GM21447 (cell line): Measurements from ENCODE around the gene LINGO3.
"Not testable (repeated sequence)": the region's sequence is repeated elsewhere in the genome, so short reads cannot be mapped to it uniquely, and the experiment has no call there.

ENCODE experiments used
- ATAC-seq: cut with Tn5 transposase; IDR thresholded peaks from one replicate; pipeline ENCODE4 v1.9.1; 2021; ENCODE audit not compliant: unreplicated experiment

Gene LINGO3

DNA sequence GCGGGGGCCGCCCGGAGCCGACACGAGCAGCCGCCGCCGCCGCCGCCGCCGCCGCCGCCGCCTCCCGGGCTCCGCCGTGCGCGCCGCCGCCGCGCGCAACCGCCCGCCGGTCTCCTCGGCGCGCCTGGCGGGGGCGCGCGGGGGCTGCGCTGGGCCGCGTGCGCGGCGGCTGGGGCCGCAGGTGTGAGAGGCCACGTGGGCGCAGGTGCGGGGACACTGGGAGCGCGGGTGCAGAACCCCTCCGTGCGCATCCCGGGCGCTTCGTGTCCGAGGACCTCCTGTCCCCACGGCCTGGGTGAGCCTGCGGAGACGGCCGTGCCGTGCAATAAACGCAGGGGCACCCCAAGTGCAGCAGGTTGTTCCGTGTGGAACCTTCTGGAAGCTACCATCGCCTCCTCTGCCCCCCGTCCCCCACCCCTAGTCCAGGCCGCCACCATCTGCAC lies at the start of gene LINGO3:
LINGO3 (minus strand) TSS at position 41 of the 443 bp plus-strand sequence. CDS start 16,378 bp downstream, outside the sequence.
- no peak for ATAC-seq

DNA sequence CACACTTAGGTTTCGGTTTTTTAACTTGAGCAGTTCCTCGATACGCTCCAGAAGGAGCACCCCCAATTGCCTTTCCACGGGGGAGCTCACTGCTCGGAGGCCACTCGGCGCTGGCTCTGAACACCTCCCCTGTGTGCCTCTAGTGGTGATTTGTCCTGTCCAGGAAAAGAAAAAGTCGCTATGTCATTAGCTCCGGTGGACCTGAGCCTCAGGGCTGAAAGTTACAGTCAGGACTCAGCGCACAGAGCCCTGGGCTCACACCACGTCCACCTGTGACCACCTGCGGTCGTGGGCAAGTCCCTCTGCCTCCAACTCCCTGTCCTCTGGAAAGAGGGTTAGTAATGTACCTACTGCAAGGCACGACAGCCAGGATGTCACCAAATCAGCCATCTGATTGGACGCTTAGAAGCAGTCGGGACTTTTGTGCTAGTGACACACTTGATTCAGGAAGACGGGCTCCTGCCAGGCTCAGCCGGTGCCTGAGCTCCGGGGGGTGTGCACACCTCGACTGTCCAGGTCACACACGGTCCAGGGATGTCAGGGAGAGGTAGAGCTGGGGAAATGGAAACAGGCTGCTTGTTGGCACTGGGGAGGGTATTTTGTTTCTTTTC lies 48.2 kb upstream of the LINGO3 start:
- no peak for ATAC-seq

DNA sequence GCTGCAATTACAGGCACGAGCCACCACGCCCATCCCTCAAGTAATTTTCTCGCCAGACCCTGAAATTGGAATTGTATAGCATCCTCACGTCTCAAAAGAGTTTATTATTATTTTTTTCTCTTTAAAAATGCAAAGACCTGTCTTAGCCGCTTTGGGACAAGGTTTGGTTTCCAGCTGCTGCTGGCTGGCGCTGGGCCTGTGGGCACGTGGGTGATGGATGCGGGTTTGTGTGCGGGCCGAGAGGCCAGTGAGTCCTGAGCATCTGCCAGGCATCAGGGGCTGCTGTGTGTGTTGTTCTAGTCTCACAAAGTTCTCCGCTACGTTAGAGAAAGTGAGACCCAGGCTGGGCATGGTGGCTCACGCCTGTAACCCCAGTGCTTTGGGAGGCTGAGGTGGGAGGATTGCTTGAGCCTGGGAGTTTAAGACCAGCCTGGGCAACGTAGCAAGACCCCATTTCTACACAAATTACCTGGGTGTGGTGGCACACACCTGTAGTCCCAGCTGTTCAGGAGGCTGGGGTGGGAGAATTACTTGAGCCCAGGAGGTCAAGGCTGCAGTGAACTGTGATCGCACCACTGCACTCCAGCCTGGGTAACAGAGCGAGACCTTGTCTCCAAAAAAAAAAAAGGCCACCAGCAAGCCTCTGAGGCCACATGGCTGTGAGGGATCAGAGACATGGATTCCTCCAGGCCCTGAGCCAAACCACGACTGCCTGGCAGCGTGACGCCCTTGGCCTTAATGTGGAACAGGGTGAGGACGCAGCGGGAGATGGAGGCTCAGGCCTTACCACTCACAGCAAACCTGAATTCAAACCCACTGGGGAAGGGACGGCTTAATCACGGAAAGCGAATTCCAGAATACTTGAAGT lies 47.4 kb upstream of the LINGO3 start:
- ATAC-seq = no peak

DNA sequence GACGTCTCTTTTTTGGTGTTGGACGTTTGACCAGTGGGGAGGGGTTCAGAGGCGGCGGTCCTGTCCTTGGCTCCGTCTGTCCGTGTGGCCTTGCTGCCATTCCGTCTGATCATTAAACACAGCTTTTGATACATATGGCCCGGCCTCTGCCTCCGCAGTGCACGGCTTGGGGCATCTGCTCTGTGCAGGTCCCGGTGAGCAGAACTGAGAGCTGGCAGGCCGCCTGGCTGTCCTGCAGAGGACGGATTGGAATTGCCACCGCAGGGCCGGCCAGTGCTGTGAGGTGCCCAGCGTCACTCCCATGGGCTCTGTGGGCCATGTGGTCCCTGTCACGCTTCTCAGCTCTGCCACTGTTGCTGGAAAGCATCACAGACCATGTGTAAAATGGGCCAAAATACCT lies 46.7 kb upstream of the LINGO3 start:
- ATAC-seq = no peak

GRCh38 chr19:2353887-2354592 lies 46.1 kb upstream of the LINGO3 start:
- ATAC-seq = no peak

DNA sequence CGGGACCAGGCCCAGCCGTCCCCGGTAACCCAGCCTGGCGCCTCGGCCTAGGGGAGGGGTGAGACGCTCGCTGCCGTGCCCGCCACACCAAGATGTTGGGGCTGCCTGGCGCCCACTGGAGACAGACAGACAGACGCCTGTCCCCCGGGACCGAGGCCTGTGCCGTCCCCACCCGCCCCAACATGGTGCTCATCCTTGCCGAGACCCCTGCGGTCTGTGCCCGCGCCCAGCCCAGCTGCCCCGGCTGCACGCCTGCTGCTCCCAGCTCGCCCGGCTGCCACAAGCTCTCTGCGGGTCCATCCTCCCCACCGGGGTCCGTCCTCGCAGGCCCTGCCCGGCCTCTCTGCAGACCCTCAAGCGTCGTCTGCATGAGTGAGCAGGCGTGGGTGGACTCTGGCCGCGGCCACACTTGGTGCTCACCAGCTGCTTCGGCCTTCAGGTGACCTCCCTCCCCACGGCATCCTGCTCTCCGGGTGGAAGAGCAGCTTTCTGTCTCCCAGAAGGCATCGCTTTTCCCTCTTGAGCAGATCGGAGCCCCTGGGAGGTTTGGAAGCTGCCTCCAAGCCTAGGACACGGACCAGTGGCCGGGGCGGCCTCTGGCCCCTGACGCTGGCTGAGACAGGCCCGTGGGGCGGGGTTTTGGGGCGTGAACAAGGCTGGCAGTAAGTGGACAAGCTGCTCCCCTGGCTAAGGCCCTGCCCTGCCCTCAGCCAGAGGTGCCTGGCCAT lies 45.4 kb upstream of the LINGO3 start:
- ATAC-seq = no peak

- ATAC-seq = no peak
Measured at GRCh38 chr19:2352121-2352520, 44.2 kb upstream of the LINGO3 start.

DNA sequence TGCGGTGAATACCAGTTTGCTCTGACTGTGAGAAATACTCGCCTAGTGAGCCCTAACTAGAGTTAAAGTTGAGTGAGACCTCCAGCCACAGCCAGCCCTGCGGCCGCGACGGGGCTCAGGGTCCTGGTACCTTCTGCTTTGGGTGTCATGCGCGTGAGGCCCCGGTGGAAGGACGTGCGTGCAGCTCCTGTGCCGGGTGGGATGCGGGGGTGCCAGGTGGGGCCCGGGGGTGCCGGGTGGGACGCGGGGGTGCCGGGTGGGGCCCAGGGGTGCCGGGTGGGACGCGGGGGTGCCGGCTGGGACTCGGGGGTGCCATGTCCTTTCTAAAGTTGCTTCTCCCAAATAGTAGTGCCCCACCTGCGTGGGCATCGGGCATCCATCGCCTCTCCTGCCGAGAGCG lies 43.6 kb upstream of the LINGO3 start:
- no peak for ATAC-seq

- no peak for ATAC-seq
Measured at GRCh38 chr19:2350656-2351055, 42.7 kb upstream of the LINGO3 start.

- ATAC-seq = not testable (repeated sequence)
Measured at GRCh38 chr19:2349818-2350217, 41.9 kb upstream of the LINGO3 start.

GRCh38 chr19:2345794-2346663 lies 38.1 kb upstream of the LINGO3 start:
- ATAC-seq = no peak

- no peak for ATAC-seq
Measured at GRCh38 chr19:2345076-2345475, 37.1 kb upstream of the LINGO3 start.

DNA sequence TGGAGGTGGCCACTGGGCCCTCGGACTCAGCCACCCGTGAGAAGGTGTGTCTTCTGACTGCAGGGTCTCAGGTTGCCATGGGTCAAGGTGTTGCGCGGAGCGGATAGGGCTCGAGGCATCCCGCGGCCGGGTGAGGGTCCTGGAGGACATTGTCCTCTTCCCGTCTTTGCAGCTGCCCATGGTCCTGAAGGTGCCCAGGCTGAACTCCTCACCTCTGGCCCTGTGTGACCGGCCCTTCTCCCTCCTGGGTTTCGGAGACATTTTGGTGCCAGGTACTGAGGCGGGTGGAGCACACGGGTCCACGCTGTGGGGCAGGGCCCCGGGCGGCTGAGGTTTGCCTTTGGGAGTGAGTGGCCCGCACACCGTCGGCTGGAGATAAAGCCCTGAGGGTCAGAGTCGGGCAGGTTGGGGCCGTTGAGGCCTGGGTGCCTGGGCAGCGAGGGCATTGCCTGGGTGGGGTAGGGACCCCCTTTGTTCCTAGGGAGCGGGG lies 36.5 kb upstream of the LINGO3 start:
- no peak for ATAC-seq

- ATAC-seq = no peak
Measured at GRCh38 chr19:2343289-2343982, 35.5 kb upstream of the LINGO3 start.

DNA sequence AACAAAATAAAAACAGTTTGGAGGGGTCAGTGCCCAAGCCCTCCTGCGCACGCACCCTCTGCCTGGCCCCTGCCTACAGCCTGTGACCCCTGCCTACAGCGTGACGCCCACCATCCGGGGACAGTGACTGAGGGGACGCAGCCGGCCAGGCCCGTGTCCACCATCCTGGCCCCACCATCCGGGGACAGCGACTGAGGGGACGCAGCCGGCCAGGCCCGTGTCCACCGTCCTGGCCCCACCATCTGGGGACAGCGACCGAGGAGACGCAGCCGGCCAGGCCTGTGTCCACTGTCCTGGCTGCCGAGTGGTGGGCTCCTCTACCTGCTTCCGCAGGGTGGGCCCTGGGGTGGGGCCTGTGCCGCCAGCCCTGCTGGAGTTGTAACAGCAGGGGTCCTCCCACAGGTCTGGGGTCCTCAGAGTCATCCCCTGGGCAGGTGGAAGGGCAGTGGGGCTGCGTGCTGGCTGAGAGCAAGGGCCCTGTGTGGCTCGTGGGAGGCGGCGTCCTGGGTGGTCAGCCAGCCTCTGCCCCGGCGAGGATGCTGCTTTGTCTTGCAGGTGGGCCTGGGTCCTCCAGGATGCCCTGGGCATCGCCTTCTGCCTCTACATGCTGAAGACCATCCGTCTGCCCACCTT lies 34.8 kb upstream of the LINGO3 start:
- ATAC-seq = no peak

GRCh38 chr19:2341982-2342381 lies 34.0 kb upstream of the LINGO3 start:
- no peak for ATAC-seq

GRCh38 chr19:2341244-2341751 lies 33.3 kb upstream of the LINGO3 start:
- ATAC-seq = no peak

- no peak for ATAC-seq
Measured at GRCh38 chr19:2340496-2341243, 32.7 kb upstream of the LINGO3 start.
